GM18873 (cell line): ENCODE measurements around the gene SGF29.
"Not testable (repeated sequence)": the region's sequence is repeated elsewhere in the genome, so short reads cannot be mapped to it uniquely, and the experiment has no call there.

Source experiments
- ATAC-seq: cut with Tn5 transposase; IDR thresholded peaks from one replicate; pipeline ENCODE4 v1.9.1; 2021; ENCODE audit warnings: mild to moderate bottlenecking, moderate library complexity, moderate number of reproducible peaks; ENCODE audit not compliant: unreplicated experiment, low FRiP score

SGF29 gene

DNA sequence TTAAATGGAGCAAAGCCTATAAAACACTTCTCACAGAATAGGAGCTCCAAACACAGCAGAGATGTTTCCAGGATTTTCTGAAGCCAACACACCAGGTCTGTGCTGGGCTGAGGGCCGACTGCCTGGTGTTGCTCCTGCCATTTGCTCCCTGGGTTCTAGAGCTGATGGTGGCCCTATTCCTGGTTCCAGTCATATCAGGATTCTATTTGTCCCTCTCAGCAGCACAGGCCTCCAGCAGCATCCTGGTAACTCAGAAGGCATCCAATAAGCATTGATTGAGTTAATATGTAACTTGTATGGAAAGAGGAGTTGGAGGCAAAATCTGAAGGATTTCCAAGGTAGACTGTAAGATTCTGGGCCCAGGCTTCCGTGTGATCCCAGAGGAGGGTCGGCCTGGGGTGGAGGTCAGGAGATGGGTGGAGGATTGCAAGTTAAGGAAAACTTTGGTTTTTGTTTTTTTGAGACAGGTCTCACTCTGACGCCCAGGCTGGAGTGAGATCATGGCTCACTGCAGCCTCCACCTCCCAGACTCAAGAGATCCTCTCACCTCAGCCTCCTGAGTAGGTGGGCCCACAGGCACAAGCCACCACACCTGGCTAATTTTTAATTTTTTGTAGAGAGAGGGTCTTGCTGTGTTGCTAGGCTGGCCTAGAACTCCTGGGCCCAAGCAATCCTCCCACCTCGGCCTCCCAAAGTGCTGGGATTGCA is 20.6 kb upstream of the SGF29 start:
- no peak for ATAC-seq

DNA sequence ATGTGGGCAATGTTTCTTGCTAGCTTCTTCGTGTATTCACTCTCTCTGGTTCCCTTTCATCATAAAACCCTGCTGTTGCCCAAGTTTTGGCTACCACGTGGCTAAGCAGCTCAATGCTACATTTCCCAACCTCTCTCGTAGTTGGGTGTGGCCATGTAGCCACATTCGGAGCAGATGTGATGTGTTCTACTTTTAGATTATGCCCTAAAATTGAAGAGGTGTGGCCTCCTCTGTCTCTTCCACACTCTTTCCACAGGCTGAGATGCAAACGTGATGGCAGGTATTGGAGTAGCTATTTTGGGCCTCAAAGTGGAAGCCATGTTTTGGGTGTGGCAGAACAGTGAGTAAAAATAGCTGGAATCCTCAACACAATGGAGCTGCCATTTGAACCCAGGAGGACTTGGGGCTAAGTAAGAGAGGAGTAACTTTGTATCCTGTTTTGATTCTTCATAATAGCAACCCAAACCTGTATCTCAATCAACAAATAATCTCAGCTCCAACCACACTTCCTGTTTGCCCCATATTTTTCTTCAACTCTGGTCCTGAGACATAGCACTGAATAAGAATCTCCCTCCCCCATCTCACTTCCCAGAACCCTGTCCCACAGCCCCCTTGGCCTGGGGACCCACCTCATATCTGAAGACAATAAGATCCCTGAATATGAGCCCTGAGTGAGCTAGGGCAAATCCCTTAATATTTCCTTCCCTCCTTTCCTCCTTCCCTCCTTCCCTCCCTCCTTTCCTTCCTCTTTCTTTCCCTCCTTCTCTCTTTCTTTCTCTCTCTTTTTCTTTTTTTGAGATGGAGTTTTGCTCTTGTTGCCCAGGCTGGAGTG is 19.0 kb upstream of the SGF29 start:
- no peak for ATAC-seq

DNA sequence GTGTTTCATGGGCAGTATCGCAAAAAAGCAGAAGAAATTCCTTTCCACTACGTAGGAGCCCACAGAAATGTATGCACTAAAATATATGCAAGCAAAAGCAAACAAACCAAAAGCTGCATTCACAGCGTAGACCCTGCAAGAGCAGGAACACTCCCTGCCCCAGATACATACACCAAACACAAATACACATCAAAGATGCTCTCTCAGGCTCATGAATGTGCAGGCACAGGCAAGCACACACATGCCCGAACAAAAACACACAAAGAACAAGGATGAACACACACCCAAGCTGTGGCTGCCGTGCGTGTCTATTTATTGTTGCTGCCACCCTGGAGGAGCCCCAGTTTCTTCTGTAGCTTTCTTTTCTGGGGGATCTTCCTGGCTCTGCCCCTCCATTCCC is 16.6 kb upstream of the SGF29 start:
- no peak for ATAC-seq

DNA sequence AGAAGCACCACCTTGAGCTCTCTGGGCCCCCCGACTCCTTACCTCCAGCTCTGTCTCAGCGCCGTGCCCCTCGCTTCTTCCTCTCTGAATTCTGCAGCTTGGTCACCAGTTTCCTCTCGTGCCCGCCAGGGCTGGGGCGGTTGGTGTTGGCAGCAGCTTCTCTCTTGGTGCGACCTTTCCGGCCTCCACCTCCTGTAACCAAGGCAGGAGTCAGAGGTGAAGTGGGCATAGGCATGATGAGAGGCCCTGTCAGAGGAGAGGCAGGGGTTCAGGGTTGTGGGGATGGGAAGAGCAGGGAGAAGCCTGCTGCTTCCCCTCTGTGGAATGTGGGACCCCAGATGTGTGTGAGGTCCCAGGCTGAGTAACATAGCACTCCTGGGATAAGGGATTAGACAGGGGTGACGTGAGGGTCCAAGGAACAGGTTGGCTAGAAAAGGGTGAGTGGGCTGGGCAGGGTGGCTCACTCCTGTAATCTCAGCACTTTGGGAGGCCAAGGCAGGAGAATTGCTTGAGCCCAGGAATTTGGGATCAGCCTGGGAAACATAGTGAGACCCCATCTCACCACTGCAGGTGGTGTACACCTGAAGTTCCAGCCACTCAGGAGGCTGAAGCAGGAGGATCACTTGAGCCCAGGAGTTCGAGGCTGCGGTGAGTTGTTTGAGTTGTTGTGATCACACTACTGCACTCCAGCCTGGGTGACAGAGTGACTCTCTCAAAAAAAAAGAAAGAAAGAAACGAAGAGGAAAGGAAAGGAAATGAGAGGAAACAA is 15.6 kb upstream of the SGF29 start:
- ATAC-seq, result no peak

DNA sequence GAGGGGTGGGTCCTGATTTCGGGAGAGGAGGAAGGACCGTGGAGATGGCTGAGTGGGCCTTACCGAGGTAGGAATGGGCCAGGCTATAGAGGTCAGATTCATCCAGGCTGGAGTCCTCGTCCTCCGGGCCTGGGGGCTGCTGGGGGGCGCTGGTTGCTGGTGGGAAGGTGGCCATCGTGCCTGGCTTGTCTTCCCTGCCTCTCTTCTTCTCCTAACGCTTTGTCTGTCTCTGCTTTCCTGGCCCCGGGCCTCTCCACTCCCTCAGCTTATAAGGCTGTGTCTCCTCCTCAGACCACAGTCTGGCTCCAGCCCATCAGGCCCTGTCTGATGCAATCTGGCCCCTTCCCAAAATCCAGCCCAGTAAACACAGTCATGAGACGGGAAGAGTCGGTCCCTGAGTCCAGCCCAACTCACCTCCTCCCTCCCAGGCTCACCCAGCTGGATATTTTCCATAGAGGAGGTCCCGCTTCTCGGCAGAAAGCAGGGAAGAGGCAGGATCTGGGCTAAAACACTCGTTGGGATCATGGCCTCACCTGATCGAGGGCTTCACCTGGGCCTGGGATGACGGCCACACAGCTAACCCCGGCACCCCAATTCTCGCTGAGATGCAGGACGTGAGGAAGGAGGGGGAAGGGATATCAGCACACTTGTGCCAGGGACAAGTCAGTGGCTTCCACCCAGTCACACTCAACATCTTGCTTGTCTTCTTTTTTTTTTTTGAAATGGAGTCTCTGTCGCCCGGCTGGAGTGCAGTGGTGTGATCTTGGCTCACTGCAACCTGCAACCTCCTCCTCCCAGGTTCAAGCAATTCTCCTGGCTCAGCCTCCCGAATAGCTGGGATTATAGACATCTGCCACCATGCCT is 14.8 kb upstream of the SGF29 start, which contains the start of gene NUPR1:
Gene NUPR1, minus strand, starts transcription at position 242 of the 864 bp plus-strand sequence. Its CDS starts 67 bp downstream, at position 175.
- no peak for ATAC-seq

DNA sequence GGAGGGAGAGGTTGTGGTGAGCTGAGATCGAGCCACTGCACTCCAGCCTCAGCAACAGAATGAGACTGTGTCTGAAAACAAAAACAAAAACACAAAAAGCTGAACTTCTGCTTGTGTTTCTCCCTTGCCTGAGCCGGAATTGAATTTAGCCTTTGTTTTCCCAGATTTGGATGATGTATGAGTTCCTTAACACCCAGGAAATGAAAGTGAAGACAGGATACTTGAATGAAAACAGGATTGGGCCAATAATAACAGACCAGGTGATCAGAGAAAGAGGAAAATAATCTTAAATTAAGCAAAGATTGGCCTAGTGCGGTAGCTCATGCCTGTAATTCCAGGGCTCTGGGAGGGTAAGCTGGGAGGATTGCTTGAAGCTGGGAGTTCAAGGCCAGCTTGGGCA is 13.4 kb upstream of the SGF29 start:
- no peak for ATAC-seq

DNA sequence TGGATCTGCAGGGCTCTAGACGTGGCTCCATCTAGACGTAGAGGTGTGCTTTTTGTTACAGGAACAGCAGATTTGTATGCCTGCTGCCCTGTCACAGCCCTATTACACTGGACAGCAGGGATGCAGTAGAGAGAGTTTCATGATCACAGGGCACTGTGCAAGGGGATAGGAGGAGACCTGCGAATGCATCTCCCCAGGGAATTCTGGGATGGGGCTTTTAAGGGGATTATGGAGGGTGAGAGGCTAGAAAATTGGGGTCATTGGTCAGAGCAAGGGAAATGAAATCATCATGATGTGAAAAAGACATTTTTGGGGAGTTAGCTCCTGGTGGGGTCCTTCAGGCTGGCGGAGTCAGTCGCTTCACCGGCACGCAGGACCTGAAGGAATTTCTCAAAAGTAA is 11.1 kb upstream of the SGF29 start:
- no peak for ATAC-seq

DNA sequence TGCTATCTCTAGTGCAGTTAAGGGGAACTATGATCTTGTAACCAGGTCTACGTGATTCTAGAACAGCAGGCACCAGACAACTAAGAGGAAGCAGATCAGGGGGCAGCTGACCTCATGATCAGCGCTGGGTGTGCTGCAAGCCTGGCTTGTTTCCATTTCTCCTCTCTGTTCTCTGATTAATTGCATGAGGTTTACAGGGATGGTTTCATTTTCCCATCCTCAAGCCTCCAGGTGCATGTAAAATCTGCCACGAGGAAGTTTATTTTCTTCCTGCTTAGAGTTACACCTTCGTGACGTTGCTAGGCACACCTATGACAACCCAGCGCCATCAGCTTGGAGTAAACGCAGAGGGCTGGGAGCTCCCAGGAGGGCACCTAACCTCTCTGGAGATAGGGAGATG is 10.6 kb upstream of the SGF29 start:
- no peak for ATAC-seq

DNA sequence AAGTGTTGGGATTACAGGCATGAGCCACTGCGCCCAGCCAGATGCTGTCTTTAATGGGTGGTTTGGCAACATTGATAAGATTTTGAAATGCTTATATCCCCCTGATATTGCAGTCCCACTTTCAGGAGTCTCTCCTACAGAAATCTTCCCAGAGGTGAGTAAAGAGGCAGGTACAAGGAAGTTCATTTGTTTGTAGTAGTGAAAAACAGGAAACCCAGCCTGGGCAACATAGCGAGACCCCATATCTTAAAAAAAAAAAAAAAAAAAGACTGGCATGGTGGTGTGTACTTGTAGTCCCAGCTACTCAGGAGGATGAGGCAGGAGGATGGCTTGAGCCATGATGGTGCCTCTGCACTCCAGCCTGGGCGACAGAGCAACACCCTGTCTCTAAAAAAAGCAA is 8.7 kb upstream of the SGF29 start:
- no peak for ATAC-seq

DNA sequence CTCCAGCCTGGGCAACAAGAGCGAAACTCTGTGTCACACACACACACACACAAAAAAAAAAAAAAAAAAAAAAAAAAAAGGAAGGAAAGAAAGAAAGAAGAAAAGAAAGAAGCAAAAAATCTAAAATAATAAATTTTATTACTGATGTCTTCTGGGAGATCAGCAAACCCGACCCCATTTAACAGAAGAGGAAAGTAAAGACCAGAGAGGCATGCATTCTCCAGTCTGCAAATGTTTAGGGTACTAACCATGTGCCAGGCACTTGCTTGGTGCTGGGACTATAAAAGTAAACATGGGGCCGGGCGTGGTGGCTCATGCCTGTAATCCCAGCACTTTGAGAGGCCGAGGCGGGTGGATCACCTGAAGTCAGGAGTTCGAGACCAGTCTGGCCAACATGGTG is 7.8 kb upstream of the SGF29 start:
- ATAC-seq, result not testable (repeated sequence)

DNA sequence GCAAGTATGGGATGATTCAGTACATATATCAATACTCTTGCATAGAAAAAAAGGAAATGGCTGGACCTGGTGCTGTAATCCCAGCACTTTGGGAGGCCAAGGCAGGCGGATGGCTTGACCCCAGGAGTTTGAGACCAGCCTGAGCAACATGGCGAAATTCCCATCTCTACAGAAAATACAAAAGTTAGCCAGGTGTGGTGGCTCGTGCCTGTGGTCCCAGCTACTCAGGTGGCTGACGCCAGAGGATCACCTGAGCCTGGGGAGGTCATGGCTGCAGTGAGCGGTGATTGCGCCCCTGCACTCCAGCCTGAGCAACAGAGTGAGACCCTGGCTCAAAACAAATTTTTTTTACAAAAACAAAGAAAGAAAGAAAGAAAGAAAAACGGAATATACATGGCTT is 7.1 kb upstream of the SGF29 start:
- ATAC-seq, result no peak

DNA sequence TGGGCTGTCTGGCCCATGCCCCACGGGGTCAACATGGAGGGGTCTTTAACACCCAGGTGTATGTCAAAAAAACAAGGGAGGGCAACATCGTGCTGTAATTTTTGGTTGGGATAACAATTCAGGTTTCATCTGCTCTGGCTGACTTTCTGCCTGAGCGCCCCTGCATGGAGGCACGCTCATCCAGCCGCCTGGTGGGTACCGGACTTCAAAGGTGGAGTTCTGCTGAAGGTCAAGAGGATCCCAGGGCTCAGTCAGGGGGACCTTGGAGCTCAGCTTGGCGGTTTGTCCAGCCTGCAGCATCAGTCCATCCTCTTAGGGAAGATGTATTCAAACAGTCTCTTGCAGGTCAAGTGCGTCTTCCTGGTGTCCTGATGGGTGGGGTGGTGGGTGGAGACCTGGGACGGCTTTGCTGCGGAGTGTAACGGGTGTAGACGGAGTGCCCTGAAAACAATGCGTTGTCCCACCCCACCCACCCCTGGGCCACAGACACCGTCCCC is 5.4 kb upstream of the SGF29 start:
- ATAC-seq, result no peak

DNA sequence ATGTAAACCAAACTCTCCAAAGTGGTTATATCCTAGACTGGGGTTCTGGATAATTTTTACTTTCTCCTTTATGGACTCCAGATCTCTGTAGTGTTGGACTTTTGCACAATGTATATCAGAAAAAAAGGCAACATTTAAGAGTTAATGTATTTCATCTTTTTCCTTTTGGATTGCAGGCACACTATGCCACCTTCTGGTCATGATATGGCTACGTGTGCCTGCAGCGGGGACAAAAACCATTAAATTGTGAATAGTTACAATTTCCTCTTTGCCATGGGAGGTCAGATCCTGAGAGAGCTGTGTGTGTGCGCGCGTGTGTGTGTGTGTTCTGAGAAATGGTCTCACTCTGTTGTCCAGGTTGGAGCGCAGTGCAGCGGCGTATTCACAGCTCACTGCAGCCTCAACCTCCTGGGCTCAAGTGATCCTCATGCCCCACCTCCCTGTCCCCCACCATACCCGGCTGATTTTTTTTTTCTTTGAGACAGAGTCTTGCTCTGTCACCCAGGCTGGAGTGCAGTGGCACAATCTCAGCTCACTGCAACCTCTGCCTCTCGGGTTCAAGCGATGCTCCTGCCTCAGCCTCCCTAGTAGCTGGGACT is 4.3 kb upstream of the SGF29 start:
- no peak for ATAC-seq

DNA sequence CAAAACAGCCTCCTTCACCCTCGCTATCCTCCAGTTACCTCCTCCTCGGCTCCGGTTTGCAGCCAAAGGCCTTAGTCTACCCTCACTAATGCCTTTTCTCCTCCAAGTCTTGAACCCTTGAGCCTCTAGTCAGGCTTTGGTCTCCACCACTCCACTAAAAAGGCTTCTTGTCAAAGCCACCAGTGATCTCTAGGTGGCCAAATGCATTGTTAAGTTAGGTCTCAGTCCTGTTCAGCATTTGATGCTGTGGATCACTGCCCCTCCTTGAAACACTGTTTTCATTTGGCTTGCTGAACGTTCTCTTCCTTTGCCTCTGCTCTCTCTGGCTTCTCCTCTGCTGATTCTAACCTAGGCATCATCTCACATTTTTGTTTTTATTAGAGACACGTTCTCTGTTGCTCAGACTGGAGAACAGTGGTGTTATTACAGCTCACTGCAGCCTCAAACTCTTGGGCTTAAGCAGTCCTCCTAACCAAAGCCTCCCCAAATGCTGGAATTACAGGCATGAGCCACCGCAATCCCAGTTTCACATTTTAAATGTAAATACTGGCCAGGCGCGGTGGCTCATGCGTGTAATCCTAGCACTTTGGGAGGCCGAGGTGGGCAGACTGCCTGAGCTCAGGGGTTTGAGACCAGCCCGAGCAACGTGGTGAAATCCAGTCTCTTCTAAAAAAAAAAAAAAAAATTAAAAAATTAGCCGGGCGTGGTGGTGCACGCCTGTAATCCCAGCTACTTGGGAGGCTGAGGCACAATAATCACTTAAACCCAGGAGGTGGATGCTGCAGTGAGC is 1.1 kb downstream of the SGF29 start:
- ATAC-seq, result no peak

DNA sequence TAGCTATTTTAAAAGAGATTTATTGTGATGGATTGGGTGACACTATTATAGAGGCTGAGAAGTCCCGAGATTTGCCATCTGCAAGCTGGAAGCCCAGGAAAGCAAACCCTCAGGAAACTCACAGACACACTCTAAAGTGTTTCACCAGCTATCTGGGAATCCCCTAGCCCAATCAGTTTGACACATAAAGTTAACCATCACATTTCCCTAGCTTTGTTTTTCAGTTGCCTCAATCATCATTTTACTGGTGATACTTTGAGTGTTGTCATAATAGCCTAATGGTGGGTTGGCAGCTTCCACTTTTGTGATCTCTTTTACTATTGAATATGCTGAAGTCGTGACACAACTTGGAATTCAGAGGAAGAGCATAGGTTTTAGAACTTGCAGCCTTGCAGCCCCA is 1.8 kb downstream of the SGF29 start:
- no peak for ATAC-seq

DNA sequence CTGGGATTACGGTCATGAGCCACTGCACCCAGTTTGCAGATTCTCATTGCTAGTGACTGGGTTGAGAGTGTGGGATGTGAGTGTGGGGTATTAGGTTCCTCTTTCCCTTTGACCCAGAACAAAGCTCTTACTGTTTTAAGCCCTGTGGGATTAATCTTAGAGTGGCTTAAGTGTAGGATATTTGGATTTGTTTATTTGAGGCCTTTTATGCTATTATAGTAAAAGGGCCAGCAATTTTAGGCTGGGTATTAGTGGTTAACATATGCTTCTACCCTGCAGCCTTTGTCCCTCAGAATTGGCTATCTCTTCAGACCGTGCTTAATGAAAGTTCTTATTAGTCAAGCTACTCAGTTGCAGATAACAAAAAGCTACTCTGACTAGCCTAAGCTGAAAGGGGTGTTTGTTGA is 3.2 kb downstream of the SGF29 start:
- ATAC-seq, result no peak

DNA sequence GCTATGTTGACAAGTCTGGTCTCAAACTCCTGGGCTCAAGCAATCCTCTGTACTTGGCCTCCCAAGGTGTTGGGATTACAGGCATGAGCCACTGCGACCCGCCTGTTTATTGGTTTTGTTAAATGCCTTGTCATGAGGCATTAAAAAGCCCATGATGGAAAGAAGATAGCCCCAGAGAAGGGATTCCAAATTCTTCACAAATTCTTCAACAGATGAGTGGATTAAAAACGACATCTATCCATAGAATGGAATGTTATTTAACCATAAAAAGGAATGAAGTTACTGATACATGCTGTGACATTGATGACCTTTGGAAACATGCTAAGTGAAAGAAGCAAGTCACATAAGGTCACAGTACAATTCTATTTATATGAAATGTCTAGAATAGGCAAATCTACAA is 4.7 kb downstream of the SGF29 start:
- ATAC-seq, result no peak

DNA sequence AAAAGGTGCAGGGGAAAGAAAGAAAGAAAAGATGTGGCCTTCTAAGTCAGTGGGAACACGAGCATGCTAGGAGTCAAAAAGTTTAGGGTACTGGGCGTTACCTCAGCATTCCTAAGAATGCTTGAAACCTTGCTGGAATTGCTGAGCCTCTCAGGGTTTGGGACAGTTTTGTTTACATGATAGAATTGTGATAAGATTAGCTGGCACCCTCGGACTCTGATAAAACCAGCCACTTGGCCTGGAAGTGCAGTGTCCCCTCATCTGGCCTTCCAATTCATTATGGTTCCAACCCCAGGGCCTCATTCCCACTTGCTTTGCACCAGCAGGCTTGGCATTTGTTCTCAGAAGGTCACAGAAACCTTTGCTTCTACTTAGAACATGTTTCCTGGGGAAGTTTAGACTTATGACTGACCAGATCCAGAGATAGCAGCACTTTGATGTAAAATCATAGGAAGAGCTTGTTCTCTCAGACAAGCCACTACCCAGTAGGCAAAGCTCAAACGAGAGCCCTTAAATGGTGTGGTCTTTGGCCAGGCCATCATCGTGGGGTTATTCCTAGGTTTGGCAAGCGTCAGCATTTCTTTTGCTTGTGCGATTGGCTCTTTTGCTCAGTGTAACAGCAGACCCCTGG is 8.0 kb downstream of the SGF29 start:
- no peak for ATAC-seq
